Measurements from ENCODE around the gene ARHGAP40. TPM values are rescaled to one million over a fixed set of nuclear protein-coding genes. Genes with fewer than 3 reads are reported as not detected.
A peak's percentile ranks its signal among the peaks of the same experiment; 100 is the strongest.

The ARHGAP40 gene
- total and polyA plus RNA-seq, 2 of the 8 experiments (the other 6 are each of a cell fraction or from before 2014, with no cell fraction given) = 0.74 to 1.4 TPM

GRCh38 chr20:38645980-38646858 is 44.6 kb downstream of the ARHGAP40 start (continued):
- TF ChIP-seq KDM1A (IDR thresholded peaks at IDR 0.05; ENCODE audit: borderline replicate concordance, low read length) (no peak), CHD2 (IDR thresholded peaks at IDR 0.05; ENCODE audit: low read length) (no peak), SUZ12 (IDR thresholded peaks at IDR 0.05; ENCODE audit: low read length) (no peak; the same call in 1 of the 2 replicates), RXRA (IDR thresholded peaks at IDR 0.05; ENCODE audit: insufficient read depth, low read depth, low read length) (no peak), SP1 (IDR thresholded peaks at IDR 0.05; ENCODE audit: low read depth, low read length) (peak; percentile 44; the same call in 1 of the 2 replicates), YY1 (IDR thresholded peaks at IDR 0.05; ENCODE audit: low read depth, low read length) (no peak), FOSL1 (IDR thresholded peaks at IDR 0.05; ENCODE audit: insufficient read depth, low read depth, low read length) (no peak), NANOG (IDR thresholded peaks at IDR 0.05; ENCODE audit: insufficient read depth, low read depth, low read length, poor library complexity, severe bottlenecking) (no peak), MAFK (IDR thresholded peaks at IDR 0.05; ENCODE audit: low read depth, low read length) (no peak), CTBP2 (IDR thresholded peaks at IDR 0.05; ENCODE audit: borderline replicate concordance, insufficient read depth, insufficient read length, low read length) (no peak), JUN (IDR thresholded peaks at IDR 0.05; ENCODE audit: low read depth, low read length) (no peak), EP300 (IDR thresholded peaks at IDR 0.05; ENCODE audit: borderline replicate concordance in 1 of 2, low read depth in 2 of 2, low read length in 2 of 2) (no peak), CBX5 (IDR thresholded peaks at IDR 0.05; ENCODE audit: low read depth, low read length) (no peak)

All from H1 (cell line).